Brain pericyte (primary cell): ENCODE data around the gene METTL25.

ENCODE experiments used
- DNase-seq: peaks from one replicate; pipeline ENCODE4 v3.0.0-alpha.2; 2012; ENCODE audit warnings: low read depth, low spot score

Gene METTL25

DNA sequence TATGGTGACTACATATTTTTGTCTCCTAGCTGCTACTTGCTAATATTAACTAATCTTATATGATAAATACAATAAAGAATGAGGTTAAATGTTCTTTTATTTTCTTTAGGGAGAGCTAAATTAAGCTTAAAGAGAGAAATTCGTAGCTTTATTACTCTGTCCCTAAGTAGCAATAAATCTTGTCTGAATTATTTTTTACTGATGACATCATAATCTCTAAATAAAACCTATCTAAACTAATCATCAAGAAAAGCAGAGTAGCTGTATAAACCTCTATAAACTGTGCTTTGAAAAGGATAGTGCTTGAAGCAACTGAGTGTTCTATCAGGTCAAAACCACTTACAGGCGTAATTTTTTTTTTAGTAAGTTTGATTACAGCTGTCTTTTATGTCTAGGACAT lies 42.5 kb downstream of the METTL25 start:
- no peak for DNase-seq

DNA sequence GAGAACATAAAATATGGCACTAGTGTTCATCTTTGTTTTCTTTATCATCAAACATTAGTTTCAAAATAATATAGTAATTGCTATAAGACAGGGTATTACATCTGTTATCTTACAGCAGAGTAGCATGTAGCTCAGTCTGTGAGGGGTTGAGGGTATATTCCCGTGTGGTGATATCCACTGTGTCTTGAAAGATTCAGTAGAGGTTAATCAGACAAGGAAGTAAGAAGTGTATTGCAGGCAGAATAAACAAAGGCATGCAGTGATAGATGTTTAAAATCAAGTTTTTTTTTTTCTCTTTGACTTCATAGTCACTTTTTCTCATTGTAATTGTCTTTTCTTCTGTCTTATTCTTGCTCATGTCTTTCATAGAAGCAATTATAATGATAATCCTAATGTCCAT lies 48.3 kb downstream of the METTL25 start:
- DNase-seq, result no peak

DNA sequence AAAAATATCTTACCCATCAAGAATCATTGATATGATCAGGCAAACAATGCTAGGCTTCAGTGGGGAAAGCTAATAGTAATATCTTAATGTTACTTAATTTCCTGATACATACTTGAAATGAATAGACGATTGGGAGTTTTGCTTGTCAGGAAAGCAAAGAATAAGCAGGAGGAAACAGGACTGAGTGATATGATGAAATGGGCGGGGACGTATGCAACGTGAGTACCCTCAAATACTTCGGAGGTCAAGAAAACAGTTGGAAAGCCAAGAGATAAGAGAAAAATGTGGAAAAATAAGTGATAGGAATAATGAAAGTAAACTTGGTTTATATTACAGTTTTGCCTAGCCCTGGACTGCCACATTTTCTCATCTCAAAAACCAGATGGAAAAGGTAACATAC lies 49.2 kb downstream of the METTL25 start:
- DNase-seq, result no peak

DNA sequence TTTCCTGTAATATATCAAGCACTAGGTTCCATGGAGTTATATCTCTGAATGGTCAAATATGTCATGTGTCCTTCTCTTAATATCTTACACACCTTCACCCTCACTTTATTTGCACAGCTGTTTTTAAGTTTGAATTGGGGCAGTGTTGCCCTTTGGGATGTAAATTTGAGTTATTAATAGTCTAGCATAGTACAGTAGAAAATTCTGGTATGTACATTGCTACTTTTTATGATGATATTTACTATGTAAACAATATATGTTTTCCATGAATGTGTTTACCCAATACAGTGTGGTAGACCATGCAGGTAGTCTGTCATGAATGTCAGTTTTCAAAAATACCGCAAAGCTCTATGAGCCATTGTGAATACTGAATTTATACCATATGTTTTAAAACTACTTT lies 50.5 kb downstream of the METTL25 start:
- no peak for DNase-seq

DNA sequence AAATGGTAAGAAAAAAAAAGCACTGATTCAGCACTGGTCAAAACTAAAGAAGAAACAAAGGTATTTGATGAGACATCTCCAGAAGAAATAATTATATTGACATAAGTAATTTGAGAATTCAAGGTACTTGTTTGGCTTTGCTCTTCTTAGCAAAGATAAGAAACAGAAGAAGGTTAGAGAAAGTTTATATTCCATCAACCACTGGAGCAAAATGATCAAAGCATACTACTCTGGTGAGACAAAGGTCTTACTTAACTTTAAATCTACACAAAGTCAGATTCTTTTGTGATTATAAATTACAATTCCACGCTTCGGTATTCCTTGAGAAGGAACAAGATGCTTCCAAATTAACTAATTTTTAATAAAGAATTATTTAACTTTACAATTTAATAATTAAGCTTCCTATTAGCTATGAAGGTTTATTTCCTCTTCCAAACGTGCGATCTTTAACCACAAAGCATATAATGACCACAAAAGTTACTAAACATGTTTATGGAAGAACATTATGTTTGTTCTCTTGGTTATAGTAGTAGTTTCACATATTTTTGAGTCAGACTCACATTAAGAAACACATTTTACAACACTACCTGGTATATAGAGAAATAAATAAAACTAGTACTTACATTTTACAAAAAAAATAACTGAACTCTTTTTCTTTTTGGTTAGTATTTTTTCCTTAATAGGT lies 53.4 kb downstream of the METTL25 start:
- DNase-seq, result no peak

DNA sequence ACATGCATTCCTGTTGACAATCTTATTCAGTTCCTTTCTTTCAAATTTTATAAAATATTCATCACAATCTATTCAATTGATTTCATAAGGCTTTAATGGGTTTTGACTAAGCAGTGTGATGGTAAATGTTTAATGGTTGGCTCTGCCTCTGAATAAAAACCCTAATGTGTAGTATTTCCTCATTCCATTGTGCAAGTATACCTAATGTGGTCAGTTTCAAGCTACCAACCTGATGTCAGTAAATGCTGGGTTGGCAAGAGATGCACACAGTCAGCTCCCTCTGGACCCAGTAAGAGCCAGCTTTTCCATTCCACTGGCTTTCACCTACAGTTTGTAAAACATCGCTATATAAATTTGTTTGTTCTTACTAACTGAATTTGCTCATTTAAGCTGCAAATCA lies 53.9 kb downstream of the METTL25 start:
- no peak for DNase-seq

DNA sequence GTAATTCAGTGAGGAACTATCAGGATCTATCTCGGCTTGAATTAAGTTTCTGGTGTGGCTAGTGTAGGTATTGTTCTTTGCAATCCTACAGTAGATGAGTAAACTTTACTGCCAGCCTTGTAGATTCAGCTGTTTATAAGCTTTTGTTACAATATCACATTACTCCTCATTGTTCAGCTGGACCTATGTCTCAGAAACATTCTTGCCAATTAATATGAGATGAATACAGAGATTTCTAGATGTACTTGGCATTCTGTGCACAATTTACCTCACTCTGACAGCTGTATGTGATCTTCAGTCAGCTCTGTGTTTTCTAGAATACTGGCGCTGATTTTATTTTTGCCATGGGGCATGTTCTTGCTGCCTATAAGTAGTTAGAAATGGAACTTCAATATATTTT lies 55.7 kb downstream of the METTL25 start:
- no peak for DNase-seq

DNA sequence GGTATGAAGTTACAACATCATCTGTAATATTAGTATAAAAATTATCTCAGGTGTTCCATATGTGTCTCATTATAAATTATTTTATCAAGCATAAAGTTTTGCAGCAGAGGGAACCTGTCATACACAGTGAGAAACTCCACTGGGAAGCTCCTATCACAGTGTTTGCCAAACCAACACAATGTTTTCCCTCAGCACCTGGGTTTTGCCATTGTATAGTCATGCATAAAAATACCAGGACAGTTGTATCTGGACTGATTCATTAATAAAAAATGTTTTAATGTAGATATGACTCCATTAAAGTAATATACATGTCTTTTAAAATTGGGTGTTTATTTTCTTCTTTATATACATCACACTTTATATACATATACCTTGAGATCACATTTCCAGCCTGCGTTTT lies 56.6 kb downstream of the METTL25 start:
- no peak for DNase-seq

DNA sequence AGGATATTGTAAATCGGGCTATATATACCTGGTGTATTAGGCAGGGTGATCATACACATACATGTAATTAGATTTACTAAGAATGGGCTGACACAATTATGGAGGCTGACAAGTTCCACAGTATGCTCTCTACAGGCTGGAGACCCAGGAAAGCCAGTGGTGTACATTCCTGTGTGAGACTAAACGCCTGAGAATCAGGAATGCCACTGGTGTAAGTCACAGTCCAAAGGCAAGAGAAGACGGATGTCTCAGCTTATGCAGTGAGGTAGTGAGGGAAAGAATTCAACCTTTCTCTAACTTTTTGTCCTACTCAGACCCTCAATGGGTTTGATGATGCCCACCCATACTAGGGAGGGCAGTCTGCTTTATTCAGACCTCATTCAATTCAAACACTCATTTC lies 57.1 kb downstream of the METTL25 start:
- no peak for DNase-seq

DNA sequence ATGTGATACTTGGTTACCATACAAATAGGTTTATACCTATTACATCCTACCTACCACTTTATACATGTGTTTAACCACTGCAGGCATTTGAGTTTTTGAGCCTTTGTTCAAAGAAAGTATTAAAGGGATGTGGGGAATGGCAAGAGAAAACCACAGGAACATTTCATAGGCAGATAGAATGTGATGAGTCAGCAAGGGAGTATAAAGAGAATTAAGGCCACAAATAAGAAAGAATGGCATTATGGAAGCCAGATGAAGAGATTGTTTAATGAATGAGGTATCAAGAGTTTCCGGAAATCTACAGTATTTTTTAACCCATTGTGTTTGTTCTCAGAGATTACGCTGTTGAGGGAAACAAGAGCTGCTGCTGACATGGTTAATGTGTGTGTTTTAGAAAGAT lies 66.9 kb downstream of the METTL25 start:
- DNase-seq, result no peak

DNA sequence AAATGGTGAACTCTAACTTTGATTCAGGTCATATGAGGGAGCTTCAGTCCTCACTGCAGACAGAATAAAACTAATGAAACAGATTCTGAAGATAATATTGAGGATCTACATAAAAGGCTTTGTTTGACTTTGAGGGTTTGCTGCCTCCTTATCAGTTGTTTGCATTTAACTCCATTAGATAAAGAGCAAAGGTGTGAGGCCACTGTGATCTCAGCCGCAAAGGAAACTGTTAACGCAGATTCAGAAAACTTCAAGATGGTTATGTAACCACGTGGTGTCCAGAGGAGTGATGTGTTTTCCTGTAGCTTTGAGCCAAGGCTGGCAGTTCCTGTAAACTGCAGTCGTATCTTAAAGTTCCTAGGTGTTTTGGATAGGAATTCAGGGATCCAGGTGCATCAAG lies 67.8 kb downstream of the METTL25 start:
- no peak for DNase-seq

DNA sequence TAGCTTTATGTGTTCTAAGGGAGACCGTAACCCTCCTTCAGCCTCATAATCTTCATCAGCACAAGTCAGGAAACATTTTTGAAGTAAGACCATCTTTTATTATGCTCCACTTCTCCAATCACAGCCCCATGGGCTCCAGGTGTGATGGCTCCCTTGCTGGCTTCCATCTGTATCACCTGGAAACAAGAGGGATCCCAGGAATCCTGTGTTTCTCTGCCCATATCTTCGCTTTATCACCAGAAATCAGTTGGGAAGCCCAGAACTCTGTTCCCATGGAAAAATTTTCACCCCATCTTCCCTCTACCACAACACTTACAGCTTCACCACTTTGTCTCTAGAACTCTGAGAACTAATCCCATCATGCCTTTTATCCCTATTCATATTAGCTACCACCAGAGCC lies 68.3 kb downstream of the METTL25 start:
- no peak for DNase-seq

DNA sequence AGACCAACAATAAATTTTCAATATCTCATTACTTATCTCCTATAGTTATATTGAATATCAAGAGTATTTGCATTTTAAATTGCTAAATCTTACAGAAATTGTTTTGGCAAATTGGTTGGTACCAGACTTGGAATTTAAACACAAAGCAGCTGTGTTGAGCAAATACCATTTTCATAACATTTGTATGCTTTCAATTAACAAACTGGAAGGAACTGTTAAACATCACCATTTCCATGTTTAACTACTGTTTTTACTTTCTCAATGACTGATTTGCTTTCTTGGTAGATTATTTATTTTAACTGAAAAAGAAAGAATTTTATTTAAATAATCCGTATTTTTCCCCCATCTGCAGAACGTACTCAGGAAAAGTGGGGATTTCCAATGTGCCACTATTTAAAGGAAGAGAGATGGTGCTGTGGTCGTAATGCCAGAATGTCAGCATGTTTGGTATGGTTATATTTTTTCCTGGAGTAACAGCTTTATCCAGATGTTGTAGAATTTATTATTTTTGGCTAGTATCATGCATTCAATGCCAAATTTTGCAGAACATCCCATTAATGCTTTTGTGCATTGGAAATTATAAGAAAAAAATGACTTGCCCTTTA lies 72.3 kb downstream of the METTL25 start:
- DNase-seq, result no peak

DNA sequence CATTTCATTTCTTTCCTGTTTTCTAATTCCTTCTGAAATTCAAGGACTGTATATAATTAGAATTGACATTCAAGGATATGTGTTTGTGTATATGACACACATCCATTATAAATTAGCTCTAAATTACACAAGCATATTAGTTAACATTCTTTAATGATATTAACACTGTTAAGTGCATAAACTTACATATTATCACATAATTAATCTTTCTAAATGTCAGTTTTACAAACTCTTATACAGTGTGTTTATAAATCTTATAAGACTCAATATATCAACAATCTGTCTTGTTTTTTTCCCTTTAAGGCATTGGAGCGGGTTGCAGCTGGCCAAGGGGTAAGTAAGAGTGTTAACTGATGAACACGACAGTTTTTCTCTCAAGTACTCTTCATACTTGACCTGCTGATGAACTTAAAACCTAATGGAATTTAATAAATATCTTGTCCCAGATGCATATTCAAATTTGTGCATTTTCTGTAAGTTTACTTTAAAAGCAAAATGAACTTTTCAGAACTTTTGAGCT lies 76.1 kb downstream of the METTL25 start:
- no peak for DNase-seq

DNA sequence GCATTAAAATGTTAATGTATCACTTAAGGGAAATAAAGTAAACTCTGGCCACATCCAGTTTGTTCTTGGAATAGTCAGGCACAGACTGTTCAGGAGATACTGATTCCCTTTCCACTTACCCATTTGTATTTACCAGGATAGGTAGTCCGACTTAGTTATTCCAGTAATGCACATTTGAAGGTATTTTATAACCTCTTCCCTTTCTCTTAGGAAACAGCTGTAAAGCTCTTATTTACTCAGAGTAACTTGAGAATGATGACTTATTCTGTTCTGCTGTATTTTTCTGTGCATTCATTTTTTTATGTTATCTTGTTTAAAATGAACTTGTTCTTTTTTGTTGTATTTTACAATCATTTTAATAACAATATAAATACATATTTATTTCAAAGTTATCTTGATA lies 78.0 kb downstream of the METTL25 start:
- no peak for DNase-seq

DNA sequence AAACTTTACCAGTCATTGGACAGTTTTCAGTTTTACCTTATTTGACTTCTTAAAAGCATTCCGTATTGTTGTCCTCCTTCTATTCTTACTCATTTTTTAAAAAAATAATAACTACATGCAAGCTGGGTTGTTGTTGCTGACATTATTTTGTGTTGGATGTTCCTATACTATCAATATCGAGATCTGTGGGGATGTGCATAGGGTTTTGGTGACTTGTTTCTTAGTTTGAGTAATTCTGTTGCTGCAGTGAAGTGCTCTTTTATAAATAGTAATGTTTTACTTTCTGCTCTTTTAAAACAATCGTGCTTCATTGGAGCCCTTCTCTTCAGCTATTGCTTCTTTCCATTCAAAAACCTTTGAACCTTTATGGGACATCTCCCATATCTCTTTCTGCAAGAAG lies 79.4 kb downstream of the METTL25 start:
- DNase-seq, result no peak

DNA sequence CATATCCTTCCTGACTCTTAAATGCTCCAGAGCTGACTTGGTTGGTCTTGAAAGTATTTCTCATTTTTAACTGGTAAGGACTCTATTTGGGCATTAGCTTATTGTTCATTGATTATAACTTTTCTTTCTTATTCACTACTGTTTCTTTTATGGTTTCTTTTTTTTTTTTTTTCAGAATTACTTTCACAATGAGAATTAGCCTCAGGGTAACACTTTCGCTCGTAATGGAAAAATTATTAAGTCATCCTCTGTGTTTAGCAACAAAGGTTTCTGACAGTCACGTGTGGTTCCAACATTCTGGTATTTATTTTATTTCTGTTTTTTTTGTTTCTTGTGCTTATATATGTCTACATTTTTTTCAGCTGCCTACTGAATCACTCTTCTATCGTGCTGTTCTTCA lies 80.0 kb downstream of the METTL25 start:
- DNase-seq, result no peak

DNA sequence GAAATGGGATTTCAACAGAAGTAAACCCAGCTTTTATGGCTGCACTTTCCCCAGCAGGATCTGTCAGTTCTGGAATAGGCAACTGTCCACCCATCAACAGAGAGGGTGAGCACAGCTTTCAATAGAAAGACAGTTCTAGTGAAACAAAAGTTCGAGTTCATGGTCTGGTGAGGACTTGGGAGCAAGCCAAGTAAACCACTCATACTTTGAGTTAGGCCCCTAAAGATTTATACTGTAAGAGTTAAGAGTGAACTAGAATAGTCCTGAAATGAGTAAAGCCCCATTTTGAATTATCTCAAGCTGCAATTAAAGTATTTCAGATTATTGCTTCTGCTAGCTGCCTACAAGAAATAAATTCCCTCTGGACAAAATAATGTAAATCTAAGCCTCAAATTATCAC lies 82.6 kb downstream of the METTL25 start:
- DNase-seq, result no peak

DNA sequence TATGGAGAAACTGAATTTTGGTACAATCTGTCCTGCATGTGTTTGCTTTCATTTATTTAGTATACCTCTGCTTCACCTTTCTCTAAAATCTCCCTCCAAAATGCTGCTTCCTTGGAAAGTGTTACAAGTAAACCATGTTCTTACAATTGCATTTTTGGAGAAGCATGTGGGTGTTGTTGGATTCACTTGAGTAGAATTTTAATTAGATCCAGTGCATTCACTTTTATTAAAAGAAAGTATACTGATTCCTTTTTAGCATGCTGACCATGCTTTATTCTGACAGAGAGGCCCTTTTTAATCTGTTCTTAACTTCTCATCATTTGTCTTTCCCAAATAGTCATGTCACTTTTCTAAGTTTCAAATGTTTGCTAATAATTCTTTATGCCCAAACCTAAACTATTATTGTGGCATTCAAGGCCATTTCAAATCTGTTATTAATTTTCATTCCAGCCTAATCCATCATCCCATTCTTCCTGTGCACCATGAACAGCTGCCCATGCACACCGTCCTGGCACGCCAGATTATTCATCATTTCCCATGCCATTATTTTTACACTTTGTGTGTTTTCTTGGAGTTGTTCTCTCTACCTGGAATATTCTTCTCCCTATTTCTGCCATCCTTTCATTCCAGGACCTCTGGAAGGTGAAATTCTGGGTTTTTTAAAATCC lies 90.7 kb downstream of the METTL25 start:
- DNase-seq, result no peak

DNA sequence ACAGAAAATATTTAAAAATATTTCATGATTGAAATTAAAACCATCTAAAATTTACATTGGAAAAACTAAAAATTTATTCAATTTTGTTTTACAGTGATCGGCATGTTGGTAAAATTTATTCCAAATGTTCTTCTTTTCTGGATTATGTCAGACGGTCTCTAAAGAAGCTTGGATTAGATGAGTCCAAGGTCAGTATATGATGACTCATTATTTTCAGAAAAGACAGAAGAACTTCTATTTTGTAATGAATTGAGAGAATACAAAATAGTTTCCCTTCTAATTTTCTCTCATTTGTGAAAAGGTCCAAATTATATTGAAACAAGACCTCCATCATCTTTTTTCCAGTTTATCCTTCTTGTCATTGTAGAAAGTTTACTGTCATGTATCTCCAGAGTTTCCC lies 98.3 kb downstream of the METTL25 start:
- DNase-seq, result no peak

DNA sequence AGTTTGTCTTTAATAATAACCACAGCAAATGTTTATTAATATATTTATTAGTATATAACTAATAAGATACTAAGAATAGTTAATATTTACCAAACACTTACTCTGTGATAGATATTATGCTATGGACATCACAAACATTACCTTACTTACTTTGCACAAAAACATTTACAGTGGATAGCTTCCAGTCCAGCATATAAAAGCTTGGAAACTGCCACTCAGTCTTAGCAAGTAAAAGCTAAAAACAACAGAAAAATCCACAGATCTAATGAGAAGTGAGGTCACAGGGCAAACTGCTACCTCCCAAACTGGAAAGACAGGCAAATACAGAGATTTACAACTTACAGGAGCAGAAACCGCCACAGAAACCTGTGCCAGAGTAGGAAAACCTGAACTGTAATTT lies 99.8 kb downstream of the METTL25 start:
- DNase-seq, result no peak

DNA sequence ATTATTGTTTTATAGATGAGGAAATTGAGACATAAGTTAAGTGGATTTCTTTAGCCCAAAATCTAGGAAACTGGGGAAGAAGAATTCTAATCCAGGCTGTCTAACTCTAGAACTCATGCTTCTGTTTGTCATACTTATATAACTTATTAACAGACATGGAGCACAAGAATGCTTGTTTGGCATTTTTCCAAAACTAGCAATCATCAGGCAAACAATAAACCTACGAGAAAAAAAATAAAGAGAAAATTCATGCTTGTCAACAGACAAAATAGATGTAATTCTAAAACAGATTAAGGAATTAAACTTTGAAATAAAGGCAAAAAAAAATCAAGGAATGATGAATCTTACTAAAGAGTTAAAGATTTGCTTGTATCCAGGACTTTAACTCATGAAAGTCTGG lies 103.1 kb downstream of the METTL25 start:
- no peak for DNase-seq

DNA sequence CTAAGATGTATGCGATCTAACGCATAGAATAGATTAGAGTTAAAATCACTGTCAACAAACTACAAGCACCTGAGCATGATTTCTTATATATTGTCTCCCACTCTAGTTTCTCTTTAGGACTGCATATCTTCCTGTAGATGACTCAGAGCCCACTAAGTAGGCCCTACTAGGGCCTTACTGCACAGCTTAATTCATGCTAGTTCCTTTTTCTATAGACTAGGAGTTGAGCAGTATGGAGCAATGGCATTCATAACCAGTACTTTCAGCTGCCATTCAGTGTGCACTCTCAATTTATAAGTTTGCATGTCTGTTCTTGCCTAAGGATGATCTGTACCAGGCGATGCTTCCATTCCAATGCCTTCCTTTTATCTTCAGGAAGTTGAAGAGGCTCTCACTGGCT lies 103.5 kb downstream of the METTL25 start:
- DNase-seq, result no peak
